ENCODE measurements around the gene CRYBG1.

CRYBG1 gene

DNA sequence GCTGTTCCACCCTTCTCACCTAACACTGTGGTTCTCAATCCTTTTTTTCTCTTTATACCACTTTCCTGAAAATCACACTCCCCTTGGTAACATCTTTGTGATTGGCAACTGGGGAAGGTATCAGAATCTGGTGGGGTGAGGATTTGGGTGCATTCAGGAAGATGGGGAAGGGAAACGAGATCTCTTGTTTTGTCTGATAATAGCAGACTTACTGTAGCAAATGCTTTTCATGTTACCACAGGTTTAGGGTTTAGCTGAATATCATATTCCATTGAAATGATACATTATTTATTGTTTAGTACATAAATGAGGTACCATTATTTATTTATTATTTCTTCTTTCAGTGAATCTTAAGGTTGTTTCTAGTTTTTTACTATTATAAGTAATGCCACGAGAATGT is 168.0 kb downstream of the CRYBG1 start:
- peaks cover 14% of the 10 kb centered on the region for H3K4me1 ChIP-seq (ENCODE audit: low read length)
- 0 out of 2 replicates have a peak, but pooled peaks cover 7% of the 10 kb centered on the region for H3F3A ChIP-seq (ENCODE audit: insufficient read depth, low read length)
- H4K20me1 ChIP-seq (ENCODE audit: insufficient read depth, low read length), result no peaks in the 10 kb centered on the region
- H3K4me3 ChIP-seq (ENCODE audit: low read length), result no peak overlapping the region
- no peaks in the 10 kb centered on the region for H3K9me3 ChIP-seq (replicated peaks; ENCODE audit: insufficient read depth, low read length)
- no peak overlapping the region for H3K27ac ChIP-seq (ENCODE audit: low read length)
- DNase-seq, result no peak
- H3K9me2 ChIP-seq (replicated peaks; ENCODE audit: insufficient read depth, low read length), result no peaks in the 10 kb centered on the region
- no peaks in the 10 kb centered on the region for H3K27me3 ChIP-seq (replicated peaks; ENCODE audit: insufficient read depth, low read length)
- no peak overlapping the region for H2AFZ ChIP-seq (ENCODE audit: low read length)
- no peaks in the 10 kb centered on the region for H3K79me2 ChIP-seq (ENCODE audit: low read length)
- no peak for TF ChIP-seq EZH2phosphoT487 (IDR thresholded peaks at IDR 0.05; ENCODE audit: low read length)
- TF ChIP-seq EZH2 (optimal IDR thresholded peaks at IDR 0.05; ENCODE audit: low read depth, low read length), result no peak
- TF ChIP-seq, protein P1, sequence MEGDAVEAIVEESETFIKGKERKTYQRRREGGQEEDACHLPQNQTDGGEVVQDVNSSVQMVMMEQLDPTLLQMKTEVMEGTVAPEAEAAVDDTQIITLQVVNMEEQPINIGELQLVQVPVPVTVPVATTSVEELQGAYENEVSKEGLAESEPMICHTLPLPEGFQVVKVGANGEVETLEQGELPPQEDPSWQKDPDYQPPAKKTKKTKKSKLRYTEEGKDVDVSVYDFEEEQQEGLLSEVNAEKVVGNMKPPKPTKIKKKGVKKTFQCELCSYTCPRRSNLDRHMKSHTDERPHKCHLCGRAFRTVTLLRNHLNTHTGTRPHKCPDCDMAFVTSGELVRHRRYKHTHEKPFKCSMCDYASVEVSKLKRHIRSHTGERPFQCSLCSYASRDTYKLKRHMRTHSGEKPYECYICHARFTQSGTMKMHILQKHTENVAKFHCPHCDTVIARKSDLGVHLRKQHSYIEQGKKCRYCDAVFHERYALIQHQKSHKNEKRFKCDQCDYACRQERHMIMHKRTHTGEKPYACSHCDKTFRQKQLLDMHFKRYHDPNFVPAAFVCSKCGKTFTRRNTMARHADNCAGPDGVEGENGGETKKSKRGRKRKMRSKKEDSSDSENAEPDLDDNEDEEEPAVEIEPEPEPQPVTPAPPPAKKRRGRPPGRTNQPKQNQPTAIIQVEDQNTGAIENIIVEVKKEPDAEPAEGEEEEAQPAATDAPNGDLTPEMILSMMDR (IDR thresholded peaks at IDR 0.05; ENCODE audit: low read length), result no peak
- H3K9ac ChIP-seq (ENCODE audit: low read length), result no peak overlapping the region
- H3K4me2 ChIP-seq (ENCODE audit: low read depth, low read length), result no peak overlapping the region
- no peaks in the 10 kb centered on the region for H3K36me3 ChIP-seq (replicated peaks; ENCODE audit: insufficient read depth, low read length)

DNA sequence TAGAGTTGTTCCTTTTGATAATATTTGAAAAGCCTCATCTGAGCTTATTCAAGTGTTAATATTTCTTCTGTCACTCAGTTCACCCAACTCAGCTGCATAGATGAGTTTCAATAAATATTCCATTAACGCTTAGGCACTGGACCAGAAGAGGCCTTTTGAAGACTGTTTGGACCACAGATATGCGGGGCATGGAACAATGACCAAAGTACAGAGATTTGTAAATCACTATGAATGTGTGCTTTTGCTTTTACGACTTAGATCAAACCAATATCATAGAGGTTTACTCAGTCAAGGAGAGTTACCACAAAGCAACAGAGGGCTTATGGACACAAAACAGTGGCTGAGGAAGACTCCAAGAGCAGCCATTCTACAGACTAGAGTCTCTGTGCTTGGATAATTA is 168.9 kb downstream of the CRYBG1 start:
- H3K79me2 ChIP-seq (ENCODE audit: low read length), result no peaks in the 10 kb centered on the region
- H3K9me3 ChIP-seq (replicated peaks; ENCODE audit: insufficient read depth, low read length), result no peaks in the 10 kb centered on the region
- H3K9ac ChIP-seq (ENCODE audit: low read length), result no peak overlapping the region
- no peaks in the 10 kb centered on the region for H3K36me3 ChIP-seq (replicated peaks; ENCODE audit: insufficient read depth, low read length)
- H3K4me2 ChIP-seq (ENCODE audit: low read depth, low read length), result no peak overlapping the region
- no peaks in the 10 kb centered on the region for H3K27me3 ChIP-seq (replicated peaks; ENCODE audit: insufficient read depth, low read length)
- TF ChIP-seq EZH2phosphoT487 (IDR thresholded peaks at IDR 0.05; ENCODE audit: low read length), result no peak
- H3K9me2 ChIP-seq (replicated peaks; ENCODE audit: insufficient read depth, low read length), result no peaks in the 10 kb centered on the region
- no peak overlapping the region for H3K4me3 ChIP-seq (ENCODE audit: low read length)
- no peak overlapping the region for H3K27ac ChIP-seq (ENCODE audit: low read length)
- H3F3A ChIP-seq (ENCODE audit: insufficient read depth, low read length), result 0 out of 2 replicates have a peak, but pooled peaks cover 7% of the 10 kb centered on the region
- no peaks in the 10 kb centered on the region for H4K20me1 ChIP-seq (ENCODE audit: insufficient read depth, low read length)
- H2AFZ ChIP-seq (ENCODE audit: low read length), result no peak overlapping the region
- H3K4me1 ChIP-seq (ENCODE audit: low read length), result peaks cover 14% of the 10 kb centered on the region
- no peak for DNase-seq

DNA sequence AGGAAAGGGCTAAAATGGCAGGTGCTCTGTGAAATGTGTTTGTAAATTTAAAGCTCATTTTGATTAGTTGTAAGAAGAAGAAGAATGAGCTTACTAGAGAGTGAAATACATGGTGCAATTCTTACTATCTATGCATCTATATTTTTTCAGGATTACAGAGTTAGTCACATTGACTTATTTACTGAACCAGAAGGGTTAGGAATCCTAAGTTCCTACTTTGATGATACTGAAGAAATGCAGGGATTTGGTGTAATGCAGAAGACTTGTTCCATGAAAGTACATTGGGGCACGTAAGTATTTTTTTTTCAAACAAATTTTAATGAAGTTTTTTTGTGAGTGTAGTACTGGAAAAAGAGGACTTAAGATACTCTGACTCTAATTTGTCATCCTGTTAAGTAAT is 169.5 kb downstream of the CRYBG1 start:
- H3K27me3 ChIP-seq (replicated peaks; ENCODE audit: insufficient read depth, low read length), result no peaks in the 10 kb centered on the region
- no peaks in the 10 kb centered on the region for H3K36me3 ChIP-seq (replicated peaks; ENCODE audit: insufficient read depth, low read length)
- H3F3A ChIP-seq (ENCODE audit: insufficient read depth, low read length), result 0 out of 2 replicates have a peak, but pooled peaks cover 7% of the 10 kb centered on the region
- no peaks in the 10 kb centered on the region for H3K79me2 ChIP-seq (ENCODE audit: low read length)
- H4K20me1 ChIP-seq (ENCODE audit: insufficient read depth, low read length), result no peaks in the 10 kb centered on the region
- H2AFZ ChIP-seq (ENCODE audit: low read length), result no peak overlapping the region
- no peaks in the 10 kb centered on the region for H3K9me2 ChIP-seq (replicated peaks; ENCODE audit: insufficient read depth, low read length)
- no peak overlapping the region for H3K9ac ChIP-seq (ENCODE audit: low read length)
- DNase-seq, result no peak
- H3K27ac ChIP-seq (ENCODE audit: low read length), result no peak overlapping the region
- TF ChIP-seq EZH2 (optimal IDR thresholded peaks at IDR 0.05; ENCODE audit: low read depth, low read length), result no peak
- TF ChIP-seq, protein P1 (IDR thresholded peaks at IDR 0.05; ENCODE audit: low read length), result no peak
- TF ChIP-seq EZH2phosphoT487 (IDR thresholded peaks at IDR 0.05; ENCODE audit: low read length), result no peak
- H3K4me1 ChIP-seq (ENCODE audit: low read length), result peaks cover 14% of the 10 kb centered on the region
- no peaks in the 10 kb centered on the region for H3K9me3 ChIP-seq (replicated peaks; ENCODE audit: insufficient read depth, low read length)
- no peak overlapping the region for H3K4me3 ChIP-seq (ENCODE audit: low read length)
- no peak overlapping the region for H3K4me2 ChIP-seq (ENCODE audit: low read depth, low read length)

DNA sequence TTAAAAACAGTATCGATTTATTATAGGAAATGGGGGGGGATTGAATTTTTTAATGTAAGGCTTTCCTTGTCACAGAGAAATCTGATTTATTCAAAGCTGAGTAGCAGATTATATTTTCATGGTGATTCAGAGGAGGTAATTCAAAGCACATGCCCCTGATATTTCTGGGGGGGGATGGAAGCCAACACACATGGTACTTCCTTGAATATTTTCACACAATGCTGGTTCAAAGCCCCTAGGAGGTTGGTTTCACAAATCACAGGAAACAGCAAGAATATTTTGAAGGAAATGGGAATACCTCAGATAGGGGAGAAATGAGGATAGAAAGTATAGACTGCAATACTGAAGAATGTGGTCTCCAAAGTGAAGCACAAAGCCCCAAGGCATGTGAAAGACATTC is 170.0 kb downstream of the CRYBG1 start:
- peaks cover 11% of the 10 kb centered on the region for H3K4me1 ChIP-seq (ENCODE audit: low read length)
- no peak overlapping the region for H3K4me2 ChIP-seq (ENCODE audit: low read depth, low read length)
- no peaks in the 10 kb centered on the region for H3K9me2 ChIP-seq (replicated peaks; ENCODE audit: insufficient read depth, low read length)
- TF ChIP-seq EZH2phosphoT487 (IDR thresholded peaks at IDR 0.05; ENCODE audit: low read length) (no peak), EZH2 (optimal IDR thresholded peaks at IDR 0.05; ENCODE audit: low read depth, low read length) (no peak)
- TF ChIP-seq, protein P1 (IDR thresholded peaks at IDR 0.05; ENCODE audit: low read length), result no peak
- H3F3A ChIP-seq (ENCODE audit: insufficient read depth, low read length), result 0 out of 2 replicates have a peak, but pooled peaks cover 3% of the 10 kb centered on the region
- no peaks in the 10 kb centered on the region for H3K9me3 ChIP-seq (replicated peaks; ENCODE audit: insufficient read depth, low read length)
- H3K9ac ChIP-seq (ENCODE audit: low read length), result no peak overlapping the region
- no peak overlapping the region for H3K4me3 ChIP-seq (ENCODE audit: low read length)
- H3K36me3 ChIP-seq (replicated peaks; ENCODE audit: insufficient read depth, low read length), result no peaks in the 10 kb centered on the region
- no peak for DNase-seq
- no peak overlapping the region for H2AFZ ChIP-seq (ENCODE audit: low read length)
- no peak overlapping the region for H3K27ac ChIP-seq (ENCODE audit: low read length)
- no peaks in the 10 kb centered on the region for H4K20me1 ChIP-seq (ENCODE audit: insufficient read depth, low read length)
- H3K79me2 ChIP-seq (ENCODE audit: low read length), result no peaks in the 10 kb centered on the region
- no peaks in the 10 kb centered on the region for H3K27me3 ChIP-seq (replicated peaks; ENCODE audit: insufficient read depth, low read length)
